Measurements from ENCODE around the gene XPO4.
"Not testable (repeated sequence)": the region's sequence is repeated elsewhere in the genome, so short reads cannot be mapped to it uniquely, and the experiment has no call there.

XPO4 gene

DNA sequence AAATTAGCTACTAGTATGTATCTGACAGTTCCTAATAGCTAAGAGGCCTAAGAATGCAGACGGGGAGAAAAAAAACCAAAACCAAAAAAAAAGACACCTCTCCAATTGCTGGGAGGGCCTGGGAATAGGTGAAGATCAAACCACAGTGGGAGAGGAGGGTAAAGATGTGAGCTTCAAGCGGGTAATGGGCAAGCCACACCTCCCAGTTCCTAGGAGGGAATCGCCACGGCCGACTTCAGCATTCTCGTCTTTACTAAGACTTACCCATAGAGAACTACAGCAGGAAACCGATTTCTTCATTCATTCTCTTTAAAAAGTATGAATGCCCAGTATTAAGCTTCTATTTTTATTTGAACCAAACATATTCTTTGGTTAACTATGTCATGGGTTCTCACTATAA, 123.1 kb downstream of the XPO4 start:
- DNase-seq, result no peak

DNA sequence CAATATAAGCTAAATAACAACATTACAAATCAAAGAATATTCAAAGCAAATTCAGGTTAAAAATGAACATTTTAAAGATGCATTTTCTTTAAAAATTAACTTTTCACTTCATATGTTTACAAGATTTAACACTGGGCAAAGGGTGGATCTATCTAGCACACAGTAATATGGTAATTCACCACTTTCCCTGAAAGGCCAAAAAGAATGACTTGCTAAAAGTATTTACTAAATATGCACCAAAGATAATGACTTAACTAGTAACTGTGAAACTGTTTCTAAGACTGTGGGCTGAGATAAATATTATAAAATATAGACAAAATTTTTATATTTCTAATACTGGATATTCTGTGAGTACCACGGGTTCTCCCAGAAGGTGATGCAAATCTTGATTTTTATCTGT, 124.2 kb downstream of the XPO4 start:
- DNase-seq, result no peak

DNA sequence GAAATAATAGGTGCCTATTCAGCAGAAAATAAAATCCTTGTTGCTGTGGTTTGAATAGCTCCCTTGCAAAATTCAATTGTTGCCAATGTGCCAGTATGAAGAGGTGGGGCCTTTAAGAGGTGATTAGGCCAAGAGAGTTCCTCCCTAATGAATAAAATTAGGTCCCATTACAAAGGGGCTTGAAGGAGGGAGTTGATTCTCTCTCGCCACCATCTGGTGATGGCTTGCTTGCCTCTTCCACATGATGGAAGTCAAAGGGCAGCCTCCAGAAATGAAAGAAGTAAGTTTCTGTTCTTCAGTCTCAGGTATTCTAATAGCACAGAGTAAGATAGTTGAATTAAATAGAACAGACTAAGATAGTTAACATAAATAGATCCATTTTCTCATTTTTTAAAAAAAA, 125.8 kb downstream of the XPO4 start:
- DNase-seq, result no peak

DNA sequence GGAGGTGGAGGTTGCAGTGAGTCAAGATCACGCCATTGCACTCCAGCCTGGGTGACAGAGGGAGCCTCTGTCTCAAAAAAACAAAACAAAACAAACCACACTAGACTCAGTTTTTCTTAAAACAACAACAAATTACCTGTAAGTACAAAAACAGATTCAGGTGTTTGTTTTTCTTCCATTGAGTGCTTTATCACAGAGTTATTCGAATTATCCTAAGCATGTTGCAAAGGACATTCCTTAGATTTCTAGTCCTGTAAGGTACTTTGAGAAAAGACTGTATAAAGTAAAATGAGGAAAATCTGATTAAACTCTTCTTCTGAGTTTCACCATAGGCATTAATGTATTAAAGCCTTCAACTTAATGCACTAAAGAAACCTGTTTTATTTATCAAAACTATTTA, 126.6 kb downstream of the XPO4 start:
- DNase-seq, result no peak

DNA sequence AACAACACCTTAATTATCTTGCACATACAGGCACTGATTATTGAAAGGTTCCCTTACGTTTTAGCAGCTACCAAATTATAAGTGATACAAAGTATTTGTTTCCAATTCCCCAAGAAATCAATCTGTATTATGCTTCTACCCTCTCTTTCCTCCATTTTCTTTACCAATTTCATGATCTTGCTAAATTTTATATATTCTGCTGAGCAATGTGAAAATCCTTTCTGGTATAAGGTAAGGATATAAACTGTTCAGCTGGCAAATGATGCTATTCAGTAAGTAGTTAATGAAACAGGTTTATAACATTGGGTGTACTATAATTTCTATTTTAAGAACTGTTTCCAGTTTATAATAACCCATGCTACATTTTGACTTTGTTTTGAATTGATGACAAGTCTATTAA, 127.8 kb downstream of the XPO4 start:
- DNase-seq, result no peak

DNA sequence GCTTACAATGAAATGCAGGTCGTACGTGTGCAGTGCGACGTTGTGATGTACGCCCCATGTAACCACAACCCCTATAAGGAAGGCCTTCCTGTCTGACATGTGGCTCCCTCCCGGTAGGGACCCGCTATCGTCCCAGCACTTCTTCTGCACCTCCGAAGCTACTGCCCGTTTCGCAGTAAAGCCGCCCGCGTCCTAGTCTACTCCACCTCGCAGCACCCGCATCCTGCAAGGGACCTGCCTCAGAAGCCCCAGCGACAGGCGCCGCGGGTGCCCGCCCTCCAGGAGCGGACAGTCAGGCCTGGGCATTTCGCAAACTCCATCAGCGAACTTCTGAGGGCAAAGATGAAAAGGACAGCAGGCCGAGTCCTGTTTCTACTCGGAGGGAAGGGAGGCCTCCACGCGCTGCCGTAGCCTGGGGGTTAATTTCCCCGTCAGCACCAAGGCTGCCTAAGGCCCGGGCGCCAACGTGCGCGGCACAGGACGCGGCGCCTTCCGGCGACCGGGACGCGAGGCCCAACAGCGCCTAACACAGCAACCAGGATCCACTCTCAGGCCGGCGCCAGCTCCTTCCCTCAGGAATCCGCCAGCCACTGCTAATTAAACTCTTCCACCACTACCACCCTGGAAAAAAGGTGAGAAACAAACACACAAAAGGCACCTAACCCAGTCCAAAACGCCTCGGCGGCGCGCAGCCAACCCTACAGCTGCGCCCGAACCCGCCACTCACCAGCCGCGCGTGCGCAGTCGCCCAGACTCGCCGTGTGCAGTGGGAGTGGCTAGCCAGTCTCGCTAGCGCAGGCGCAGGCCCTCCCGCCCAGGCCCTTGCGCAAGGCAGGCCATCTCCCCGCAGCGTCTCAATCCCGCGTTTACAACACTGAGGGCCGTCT, 129.1 kb downstream of the XPO4 start, which contains the start of gene EEF1AKMT1:
Gene EEF1AKMT1, minus strand, starts transcription at position 768 of the 887 bp plus-strand sequence. CDS start 16,363 bp downstream, outside the sequence.
- DNase-seq, result peak; percentile 84 to 88

DNA sequence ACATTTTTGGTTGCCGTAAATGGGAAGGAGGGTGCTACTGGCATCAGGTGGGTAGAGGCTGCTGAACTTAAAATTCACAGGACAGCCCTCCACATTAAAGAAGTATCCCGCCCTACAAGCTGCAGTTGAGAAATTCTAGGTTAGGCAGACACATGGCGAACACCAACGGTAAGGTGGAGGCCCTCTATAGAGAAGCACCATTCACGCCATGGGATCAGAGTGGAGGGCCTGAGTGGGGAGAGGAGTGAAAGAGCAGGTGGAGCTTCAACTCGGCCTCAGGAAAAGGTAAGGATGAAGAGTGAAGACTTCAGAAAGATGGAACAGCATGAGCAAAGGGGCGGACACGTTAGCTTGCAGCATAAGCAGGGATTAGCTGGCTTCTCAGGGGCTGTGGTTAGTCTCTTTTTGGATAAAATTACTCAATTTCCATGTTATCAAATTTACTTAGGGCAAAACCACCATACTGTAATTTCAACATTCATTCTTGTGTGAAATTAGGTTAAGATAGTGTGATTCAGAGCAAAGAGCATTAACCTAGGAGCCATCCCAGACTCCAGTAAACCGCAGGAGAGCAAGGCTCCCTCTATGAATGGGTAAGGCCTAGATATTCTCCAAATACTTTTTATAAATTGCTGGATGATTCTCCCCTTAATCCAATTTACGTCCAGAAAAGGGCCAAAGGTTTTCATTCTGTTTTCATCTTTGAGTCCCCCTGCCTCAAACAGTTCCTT, 130.0 kb downstream of the XPO4 start:
- DNase-seq, result no peak

DNA sequence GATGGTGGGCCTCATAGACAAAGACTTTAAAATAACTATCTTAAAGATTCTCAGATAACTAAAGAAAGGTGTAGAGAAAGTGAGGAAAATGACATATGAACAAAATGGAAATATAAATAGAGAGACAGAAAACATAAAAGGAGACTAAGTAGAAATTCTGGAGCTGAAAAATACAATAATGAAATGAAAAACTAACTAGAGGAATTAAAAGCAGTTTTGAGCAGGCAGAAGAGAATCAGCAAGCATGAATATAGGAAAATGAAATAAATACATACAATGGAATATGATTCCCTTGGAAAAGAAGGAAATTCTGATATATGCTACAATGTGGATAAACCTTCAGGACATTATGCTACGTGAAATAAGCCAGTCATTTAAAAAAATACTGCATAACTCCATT, 132.7 kb downstream of the XPO4 start:
- DNase-seq, result no peak

DNA sequence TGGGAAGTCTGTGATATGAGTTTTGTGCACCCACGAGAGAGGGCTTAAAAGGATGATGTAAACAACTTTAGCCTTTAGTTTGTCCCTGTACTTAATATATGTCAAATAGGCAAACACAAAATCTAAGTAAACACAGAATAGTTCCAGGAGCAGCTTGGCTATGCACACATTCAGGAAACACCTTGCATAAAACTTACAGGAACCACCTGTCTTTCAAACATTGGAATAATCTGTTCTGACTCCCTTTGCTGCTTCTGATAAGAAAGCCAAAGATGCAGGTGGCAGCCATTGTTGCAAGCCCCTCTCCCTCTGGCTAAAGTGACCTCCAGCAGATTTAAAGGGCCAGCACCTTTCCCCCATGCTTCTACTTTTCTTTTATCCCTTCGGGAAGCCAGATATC, 133.5 kb downstream of the XPO4 start:
- DNase-seq, result no peak

DNA sequence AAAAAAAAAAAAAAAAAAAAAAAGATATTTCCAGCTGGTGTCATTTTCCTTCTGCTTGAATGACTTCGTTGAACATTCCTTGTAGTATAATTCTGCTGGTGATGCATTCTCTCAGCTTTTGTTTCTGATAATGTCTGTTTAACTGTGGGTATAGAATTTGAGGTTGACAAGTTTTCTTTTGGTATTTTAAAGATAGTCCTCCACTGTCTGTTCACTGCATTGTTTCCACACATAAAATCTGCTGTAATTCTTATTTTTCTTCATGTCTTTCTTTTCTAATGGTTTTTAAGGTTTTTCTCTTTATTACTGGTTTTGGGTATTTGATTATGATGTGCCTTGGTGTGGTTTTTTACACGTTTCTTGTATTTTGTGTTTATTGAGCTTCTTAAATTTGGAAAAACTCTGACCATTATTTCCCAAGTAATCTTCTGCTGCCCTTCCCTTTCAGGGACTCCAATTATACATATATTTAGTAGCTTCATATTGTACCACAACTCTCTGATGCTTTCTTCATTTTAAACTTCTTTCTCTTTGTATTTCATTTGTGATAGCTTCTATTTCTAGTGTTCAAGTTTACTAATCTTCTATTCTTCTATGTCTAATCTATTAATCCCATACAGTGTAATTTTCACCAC, 135.1 kb downstream of the XPO4 start:
- no peak for DNase-seq

DNA sequence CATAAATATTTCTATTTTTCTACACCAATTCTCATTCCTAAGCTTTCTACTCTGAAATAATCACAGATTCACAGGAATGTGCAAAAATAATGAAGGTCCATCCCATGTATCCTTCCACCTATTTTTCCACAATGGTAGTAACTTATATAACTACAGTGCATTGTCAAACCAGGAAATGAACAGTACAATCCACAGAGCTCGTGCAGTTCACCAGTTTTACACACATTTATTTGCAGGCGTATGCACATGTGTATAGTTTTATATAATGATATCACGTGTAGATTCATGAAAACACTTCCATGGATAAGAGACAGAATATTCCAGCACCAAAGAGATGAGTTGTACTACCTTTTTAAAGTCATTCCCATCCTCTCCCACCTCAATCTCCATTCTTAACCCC, 141.7 kb downstream of the XPO4 start:
- DNase-seq, result no peak

DNA sequence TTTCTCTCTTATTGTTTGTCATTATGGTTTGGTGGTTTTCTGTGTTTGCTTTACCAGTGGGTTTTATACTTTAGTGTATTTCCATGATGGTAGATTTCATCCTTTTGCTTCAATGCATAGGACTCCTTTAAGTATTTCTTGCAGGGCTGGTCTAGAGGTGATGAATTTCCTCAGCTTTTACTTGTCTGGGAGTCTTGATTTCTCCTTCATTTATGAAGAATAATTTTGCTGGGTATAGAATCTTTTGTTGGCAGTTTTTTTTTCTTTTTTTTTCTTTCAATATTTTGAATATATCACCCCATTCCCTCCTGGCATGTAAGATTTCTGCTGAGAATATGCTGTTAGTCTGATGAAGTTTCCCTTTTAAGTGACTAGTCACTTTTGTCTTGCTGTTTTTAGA, 148.5 kb downstream of the XPO4 start:
- DNase-seq, result no peak

DNA sequence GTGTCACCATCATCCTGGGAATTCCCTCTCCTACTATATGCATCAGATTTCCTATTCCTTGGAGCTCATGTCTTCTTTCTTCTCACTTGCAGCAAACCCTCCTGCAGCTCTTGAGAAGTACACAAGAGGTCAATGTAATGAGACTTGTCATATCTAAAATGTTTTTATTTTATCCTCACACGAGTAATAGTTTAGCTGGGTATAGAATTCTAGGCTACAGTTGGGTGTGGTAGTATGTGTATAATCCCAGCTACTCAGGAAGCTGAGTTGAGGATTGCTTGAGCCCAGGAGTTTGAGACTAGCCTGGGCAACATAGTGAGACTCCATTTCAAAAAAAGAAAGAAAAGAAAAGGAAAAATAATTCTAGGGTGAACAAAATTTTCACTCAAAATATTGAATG, 153.2 kb downstream of the XPO4 start:
- no peak for DNase-seq

DNA sequence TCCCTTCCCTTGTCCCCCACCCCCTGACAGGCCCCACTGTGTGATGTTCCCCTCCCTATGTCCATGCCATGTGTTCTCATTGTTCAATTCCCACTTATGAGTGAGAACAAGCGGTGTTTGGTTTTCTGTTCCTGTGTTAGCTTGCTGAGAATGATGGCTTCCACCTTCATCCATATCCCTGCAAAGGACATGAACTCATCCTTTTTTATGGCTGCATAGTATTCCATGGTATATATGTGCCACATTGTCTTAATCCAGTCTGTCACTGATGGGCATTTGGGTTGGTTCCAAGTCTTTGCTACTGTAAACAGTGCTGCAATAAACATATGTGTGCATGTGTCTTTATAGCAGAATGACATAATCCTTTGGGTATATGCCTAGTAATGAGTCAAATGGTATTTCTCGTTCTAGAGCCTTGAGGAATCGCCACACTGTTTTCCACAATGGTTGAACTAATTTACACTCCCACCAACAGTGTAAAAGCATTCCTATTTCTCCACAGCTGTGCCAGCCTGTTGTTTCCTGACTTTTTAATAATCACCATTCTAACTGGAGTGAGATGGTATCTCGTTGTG, 158.6 kb downstream of the XPO4 start:
- DNase-seq, result not testable (repeated sequence)

DNA sequence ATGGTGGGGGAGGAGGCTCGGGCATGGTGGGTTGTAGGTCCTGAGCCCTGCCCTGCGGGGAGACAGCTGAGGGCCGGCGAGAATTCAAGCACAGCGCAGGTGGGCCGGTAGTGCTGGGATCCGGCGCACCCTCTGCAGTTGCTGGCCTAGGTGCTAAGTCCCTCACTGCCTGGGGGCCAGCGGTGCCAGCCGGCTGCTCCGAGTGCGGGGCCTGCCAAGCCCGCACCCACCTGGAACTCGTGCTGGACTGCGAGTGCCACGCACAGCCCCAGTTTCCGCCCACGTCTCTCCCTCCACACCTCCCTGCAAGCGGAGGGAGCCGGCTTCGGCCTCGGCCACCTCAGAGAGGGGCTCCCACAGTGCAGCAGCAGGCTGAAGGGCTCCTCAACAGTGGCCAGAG, 162.5 kb downstream of the XPO4 start:
- no peak for DNase-seq

DNA sequence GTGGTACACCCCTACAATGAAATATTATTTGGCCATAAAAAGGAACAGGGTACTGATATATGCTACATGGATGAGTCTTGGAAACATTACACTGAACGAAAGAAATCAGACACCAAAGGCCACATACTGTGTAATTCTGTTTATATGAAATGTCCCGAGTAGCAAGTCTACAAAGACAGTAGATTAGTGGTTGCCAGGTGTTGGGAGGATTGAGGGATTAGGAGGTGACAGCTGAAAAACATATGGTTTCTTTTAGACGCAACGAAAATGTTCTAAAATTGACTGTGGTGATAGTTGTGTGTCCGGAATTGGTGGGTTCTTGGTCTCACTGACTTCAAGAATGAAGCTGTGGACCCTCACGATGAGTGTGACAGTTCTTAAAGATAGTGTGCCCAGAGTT, 163.9 kb downstream of the XPO4 start:
- no peak for DNase-seq

DNA sequence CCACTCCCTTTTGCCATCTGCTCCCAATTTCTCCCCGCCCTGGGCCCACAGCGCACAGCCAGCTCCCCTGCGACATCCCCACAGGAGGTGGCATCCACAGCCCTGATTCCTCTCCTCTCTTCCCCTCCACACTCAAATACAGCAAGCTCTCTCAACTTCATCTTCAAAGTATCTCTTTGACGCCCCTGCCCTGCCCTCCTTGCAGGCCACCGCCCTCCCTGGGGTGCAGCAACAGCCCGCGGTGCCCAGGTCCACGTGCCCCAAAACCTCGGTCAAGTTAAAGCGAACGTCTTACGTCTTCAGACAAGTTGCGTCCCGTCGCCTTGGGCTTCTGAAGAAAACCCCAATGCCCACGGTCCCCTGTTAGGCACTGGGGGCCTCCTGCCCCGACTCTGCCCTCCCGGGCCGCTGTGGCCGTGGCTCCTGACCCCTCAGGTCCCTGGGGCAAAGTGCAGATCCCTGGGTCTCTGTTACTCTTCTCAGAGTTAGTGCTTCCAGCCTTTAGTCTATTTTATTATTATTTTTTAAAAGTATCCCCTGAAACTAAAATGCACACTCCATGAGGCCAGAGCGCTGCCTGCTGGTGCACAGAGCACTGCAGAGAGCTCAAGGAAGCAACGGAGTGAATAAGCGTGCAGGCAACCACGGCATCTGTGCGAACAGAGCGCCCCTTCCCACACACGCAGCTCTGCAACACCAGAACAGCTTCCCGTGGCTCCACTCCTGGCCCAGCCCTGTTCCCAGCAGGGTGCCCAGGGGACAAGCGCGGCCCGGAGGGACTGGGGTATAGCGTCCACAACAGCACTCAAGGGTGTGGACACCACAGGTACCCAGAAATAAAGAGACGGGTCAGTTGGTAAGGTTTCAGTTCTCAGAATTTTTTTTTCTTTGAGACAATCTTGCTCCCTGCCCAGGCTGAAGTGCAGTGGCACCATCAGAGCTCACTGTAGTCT, 172.6 kb downstream of the XPO4 start:
- no peak for DNase-seq

DNA sequence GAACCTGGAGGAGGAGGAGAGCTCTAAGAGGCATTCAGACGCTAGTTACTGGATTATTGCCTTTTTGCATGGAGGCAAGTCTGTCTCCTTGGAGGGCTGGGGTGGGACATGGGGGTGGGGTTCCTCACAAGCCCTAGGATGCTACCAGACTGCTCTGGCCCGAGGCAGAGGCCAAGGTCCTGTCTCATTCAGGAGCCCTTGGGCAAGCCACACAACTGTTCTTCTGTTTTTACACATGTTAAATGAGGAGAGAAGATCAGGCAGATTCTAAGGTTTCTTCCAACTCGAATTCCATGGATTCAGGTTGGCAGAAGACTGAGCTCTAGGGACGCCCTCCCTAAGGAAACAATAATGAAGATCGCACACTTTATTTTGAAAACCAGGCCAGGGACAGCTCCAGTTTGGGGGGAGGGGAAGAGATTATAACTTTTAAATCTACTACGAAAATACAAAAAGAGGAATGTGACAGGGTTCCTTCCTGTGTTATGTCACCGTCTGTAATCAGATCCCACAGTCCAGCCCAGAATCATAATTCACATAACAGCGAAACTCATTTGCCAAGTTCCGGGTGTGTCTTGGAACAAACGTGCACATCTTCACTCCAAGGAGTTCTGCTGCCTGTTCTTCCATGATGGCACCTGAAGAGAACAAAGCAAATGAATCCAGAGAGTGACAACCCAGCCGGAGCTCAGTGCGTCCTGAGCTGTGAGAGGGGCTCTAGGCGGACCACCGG, 173.8 kb downstream of the XPO4 start:
- no peak for DNase-seq

DNA sequence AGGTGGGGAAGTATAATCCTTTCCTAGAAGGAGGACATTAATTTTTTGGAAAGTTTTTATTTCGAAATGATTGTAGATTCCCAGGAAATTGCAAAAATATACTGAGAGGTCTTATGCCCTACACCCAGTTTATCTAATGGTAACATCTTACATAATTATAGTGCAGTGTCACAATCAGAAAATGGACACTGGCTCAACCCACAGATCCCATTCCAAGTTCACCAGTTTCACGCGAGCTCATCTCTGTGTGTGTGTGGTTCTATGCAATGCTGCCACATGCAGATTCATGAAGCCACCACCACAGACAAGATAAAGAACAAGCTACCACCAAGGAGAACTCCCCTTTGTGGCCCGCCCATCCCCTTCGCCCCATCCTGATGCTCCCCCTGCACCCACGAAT, 174.7 kb downstream of the XPO4 start:
- DNase-seq, result no peak

All from SHP77 (cell line).